Gastrocnemius medialis (tissue), 4 donors: ENCODE data around the gene PATJ.
"Not testable (repeated sequence)": the region's sequence is repeated elsewhere in the genome, so short reads cannot be mapped to it uniquely, and the experiment has no call there.

Experiments used
- POLR2A ChIP-seq, 2 donors: fragments of 450-650 bp; IDR thresholded peaks; one replicate each; pipeline ENCODE4 v1.6.1; 2017; ENCODE audit warnings: antibody characterized with exemption in 2 of 2, mild to moderate bottlenecking in 2 of 2, moderate library complexity in 2 of 2
- TF ChIP-seq, protein P1 (sequence below), 5 experiments: fragments of 450-650 bp in 3 of 5; fragments of 200-600 bp in 2 of 5; sonication (generic) in 2 of 5; IDR thresholded peaks in 4 of 5; conservative IDR thresholded peaks in 1 of 5; 1 replicate in 4 of 5; 2 replicates in 1 of 5; pipeline ENCODE4 v1.5.1; 2016 to 2019; ENCODE audit warnings: antibody characterized with exemption in 5 of 5, mild to moderate bottlenecking in 3 of 5, moderate library complexity in 3 of 5

- TF ChIP-seq, protein P1, sequence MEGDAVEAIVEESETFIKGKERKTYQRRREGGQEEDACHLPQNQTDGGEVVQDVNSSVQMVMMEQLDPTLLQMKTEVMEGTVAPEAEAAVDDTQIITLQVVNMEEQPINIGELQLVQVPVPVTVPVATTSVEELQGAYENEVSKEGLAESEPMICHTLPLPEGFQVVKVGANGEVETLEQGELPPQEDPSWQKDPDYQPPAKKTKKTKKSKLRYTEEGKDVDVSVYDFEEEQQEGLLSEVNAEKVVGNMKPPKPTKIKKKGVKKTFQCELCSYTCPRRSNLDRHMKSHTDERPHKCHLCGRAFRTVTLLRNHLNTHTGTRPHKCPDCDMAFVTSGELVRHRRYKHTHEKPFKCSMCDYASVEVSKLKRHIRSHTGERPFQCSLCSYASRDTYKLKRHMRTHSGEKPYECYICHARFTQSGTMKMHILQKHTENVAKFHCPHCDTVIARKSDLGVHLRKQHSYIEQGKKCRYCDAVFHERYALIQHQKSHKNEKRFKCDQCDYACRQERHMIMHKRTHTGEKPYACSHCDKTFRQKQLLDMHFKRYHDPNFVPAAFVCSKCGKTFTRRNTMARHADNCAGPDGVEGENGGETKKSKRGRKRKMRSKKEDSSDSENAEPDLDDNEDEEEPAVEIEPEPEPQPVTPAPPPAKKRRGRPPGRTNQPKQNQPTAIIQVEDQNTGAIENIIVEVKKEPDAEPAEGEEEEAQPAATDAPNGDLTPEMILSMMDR (IDR thresholded peaks at IDR 0.05 in 4 of 5, conservative IDR thresholded peaks at IDR 0.05 in 1 of 5): not testable (repeated sequence)
- TF ChIP-seq POLR2A (IDR thresholded peaks at IDR 0.05): not testable (repeated sequence)
These were observed 152.0 kb downstream of the PATJ start for GRCh38 chr1:61894296-61894695.
